Astrocyte of the hippocampus (primary cell): ENCODE results near the gene SEZ6L2.
"Not testable (repeated sequence)": the region's sequence is repeated elsewhere in the genome, so short reads cannot be mapped to it uniquely, and the experiment has no call there.

Experiments used
- DNase-seq: peaks from one replicate; pipeline ENCODE4 v3.0.0; 2011; ENCODE audit warnings: low read depth, low spot score

SEZ6L2 gene

GRCh38 chr16:29891525-29892457 lies 7.6 kb downstream of the SEZ6L2 start:
- DNase-seq, result no peak

- not testable (repeated sequence) for DNase-seq
These were observed 10.0 kb downstream of the SEZ6L2 start for GRCh38 chr16:29889372-29889771.

- no peak for DNase-seq
These were observed 15.4 kb downstream of the SEZ6L2 start for GRCh38 chr16:29883987-29884386.

GRCh38 chr16:29881050-29881449 lies 18.3 kb downstream of the SEZ6L2 start:
- no peak for DNase-seq

- no peak for DNase-seq
These were observed 21.2 kb downstream of the SEZ6L2 start for GRCh38 chr16:29878172-29878571.

GRCh38 chr16:29877266-29877961 lies 21.9 kb downstream of the SEZ6L2 start:
- DNase-seq, result no peak

GRCh38 chr16:29876594-29877249 lies 22.6 kb downstream of the SEZ6L2 start:
- DNase-seq, result no peak

GRCh38 chr16:29876217-29876593 lies 23.1 kb downstream of the SEZ6L2 start:
- DNase-seq, result no peak

GRCh38 chr16:29875206-29875605 lies 24.1 kb downstream of the SEZ6L2 start:
- no peak for DNase-seq

- no peak for DNase-seq
These were observed 26.0 kb downstream of the SEZ6L2 start for GRCh38 chr16:29873319-29873718.

- no peak for DNase-seq
These were observed 27.4 kb downstream of the SEZ6L2 start for GRCh38 chr16:29871822-29872546.

GRCh38 chr16:29869067-29869466 lies 30.3 kb downstream of the SEZ6L2 start:
- not testable (repeated sequence) for DNase-seq

GRCh38 chr16:29868396-29869009 lies 30.8 kb downstream of the SEZ6L2 start:
- no peak for DNase-seq

GRCh38 chr16:29864205-29864604 lies 35.1 kb downstream of the SEZ6L2 start:
- no peak for DNase-seq

GRCh38 chr16:29863669-29863984 lies 35.7 kb downstream of the SEZ6L2 start:
- no peak for DNase-seq

- peak; percentile 98 for DNase-seq
These were observed 36.3 kb downstream of the SEZ6L2 start, which contains the start of gene CDIPT for GRCh38 chr16:29862884-29863668. TSS of gene CDIPT (minus strand) at chr16:29863226. CDS start at chr16:29862857, 369 bp downstream.

GRCh38 chr16:29862383-29862883 lies 36.9 kb downstream of the SEZ6L2 start:
- peak; percentile 58 for DNase-seq

- DNase-seq, result no peak
These were observed 39.1 kb downstream of the SEZ6L2 start for GRCh38 chr16:29860218-29860617.

- no peak for DNase-seq
These were observed 40.4 kb downstream of the SEZ6L2 start for GRCh38 chr16:29858974-29859373.

GRCh38 chr16:29858149-29858849 lies 41.1 kb downstream of the SEZ6L2 start:
- peak; percentile 38 for DNase-seq
